ENCODE results near the gene FAM25G.
"Not testable (repeated sequence)": the region's sequence is repeated elsewhere in the genome, so short reads cannot be mapped to it uniquely, and the experiment has no call there.

DNA sequence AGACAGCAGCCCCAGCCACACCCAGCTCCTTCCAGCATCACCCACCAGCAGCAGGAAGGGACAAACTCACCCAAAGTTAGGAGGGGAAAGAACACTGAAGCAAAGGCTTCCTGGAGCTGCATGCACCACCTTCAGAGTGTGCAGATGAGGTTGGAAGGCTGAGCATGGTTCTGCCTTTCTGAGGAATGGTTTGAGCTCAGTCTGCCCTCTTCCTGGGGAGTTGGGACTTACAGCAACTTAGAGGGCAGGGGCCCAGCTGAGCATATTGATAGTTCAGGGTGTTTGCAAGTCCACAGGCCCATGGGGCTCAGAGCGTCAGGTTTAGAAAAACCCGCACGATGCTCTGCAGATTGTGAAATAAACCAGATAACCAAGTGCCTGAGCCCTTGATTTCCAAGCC, 11.4 kb downstream of the FAM25G start:
- TF ChIP-seq POLR2A, POLR2AphosphoS5 (IDR thresholded peaks at IDR 0.05): not testable (repeated sequence)
- TF ChIP-seq, protein P1, sequence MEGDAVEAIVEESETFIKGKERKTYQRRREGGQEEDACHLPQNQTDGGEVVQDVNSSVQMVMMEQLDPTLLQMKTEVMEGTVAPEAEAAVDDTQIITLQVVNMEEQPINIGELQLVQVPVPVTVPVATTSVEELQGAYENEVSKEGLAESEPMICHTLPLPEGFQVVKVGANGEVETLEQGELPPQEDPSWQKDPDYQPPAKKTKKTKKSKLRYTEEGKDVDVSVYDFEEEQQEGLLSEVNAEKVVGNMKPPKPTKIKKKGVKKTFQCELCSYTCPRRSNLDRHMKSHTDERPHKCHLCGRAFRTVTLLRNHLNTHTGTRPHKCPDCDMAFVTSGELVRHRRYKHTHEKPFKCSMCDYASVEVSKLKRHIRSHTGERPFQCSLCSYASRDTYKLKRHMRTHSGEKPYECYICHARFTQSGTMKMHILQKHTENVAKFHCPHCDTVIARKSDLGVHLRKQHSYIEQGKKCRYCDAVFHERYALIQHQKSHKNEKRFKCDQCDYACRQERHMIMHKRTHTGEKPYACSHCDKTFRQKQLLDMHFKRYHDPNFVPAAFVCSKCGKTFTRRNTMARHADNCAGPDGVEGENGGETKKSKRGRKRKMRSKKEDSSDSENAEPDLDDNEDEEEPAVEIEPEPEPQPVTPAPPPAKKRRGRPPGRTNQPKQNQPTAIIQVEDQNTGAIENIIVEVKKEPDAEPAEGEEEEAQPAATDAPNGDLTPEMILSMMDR (IDR thresholded peaks at IDR 0.05) = not testable (repeated sequence)
